ENCODE measurements around the gene CHRM4. TPM values are rescaled to one million over a fixed set of nuclear protein-coding genes. Genes with fewer than 3 reads are reported as not detected.
A peak's percentile ranks its signal among the peaks of the same experiment; 100 is the strongest.

The CHRM4 gene
- total and polyA plus RNA-seq, 12 donors: 0.14 to 0.81 (median 0.39) TPM; not detected in 6

- H3K27ac ChIP-seq: no peak overlapping the region
- intact Hi-C loops (cut with DNase I): loop anchor here (5.0 to 10.0 kb wide), 2 partner anchors 150 to 217 kb away; no protein-coding TSS in a partner anchor
- no peak overlapping the region for H3K4me3 ChIP-seq
- no peaks in the 10 kb centered on the region for H3K9me3 ChIP-seq (replicated peaks in 1 of 3)
- peaks cover 14 to 38% of the 10 kb centered on the region in 2 donors for H3K4me1 ChIP-seq (replicated peaks in 1 of 2)
- no peak for TF ChIP-seq POLR2A (IDR thresholded peaks at IDR 0.05)
- no peak for TF ChIP-seq CTCF (IDR thresholded peaks at IDR 0.05)
- peaks cover 19% of the 10 kb centered on the region for H3K27me3 ChIP-seq
- H3K36me3 ChIP-seq (replicated peaks in 1 of 2): no peaks in the 10 kb centered on the region
- WGBS, 4 donors: 81 to 82% (median 81%) methylated on average over 5 of the region's 5 CpGs
- DNase-seq: peak in 2 of 7 donors; percentile 12 to 15
These were observed 4.1 kb downstream of the CHRM4 start for GRCh38 chr11:46387456-46387855.

GRCh38 chr11:46386674-46387073 is 4.9 kb downstream of the CHRM4 start:
- DNase-seq: peak in 3 of 7 donors; percentile 18 to 45 (median 32)
- WGBS, 4 donors: 74 to 87% (median 82%) methylated on average over 4 of the region's 4 CpGs
- Histone ChIP-seq H3K27ac (no peak overlapping the region), H3K27me3 (peaks cover 19% of the 10 kb centered on the region), H3K4me1 (replicated peaks in 1 of 2) (peaks cover 14 to 38% of the 10 kb centered on the region in 2 donors), H3K9me3 (replicated peaks in 1 of 3) (no peaks in the 10 kb centered on the region), H3K36me3 (replicated peaks in 1 of 2) (no peaks in the 10 kb centered on the region), H3K4me3 (no peak overlapping the region)
- TF ChIP-seq CTCF (IDR thresholded peaks at IDR 0.05): no peak
- no peak for TF ChIP-seq POLR2A (IDR thresholded peaks at IDR 0.05)
- intact Hi-C loops (cut with DNase I): loop anchor here (5.0 to 10.0 kb wide), 2 partner anchors 151 to 218 kb away; no protein-coding TSS in a partner anchor

- Histone ChIP-seq H3K27me3 (peaks cover 15% of the 10 kb centered on the region), H3K9me3 (replicated peaks in 1 of 3) (no peaks in the 10 kb centered on the region), H3K27ac (no peak overlapping the region), H3K4me1 (replicated peaks in 1 of 2) (peaks cover 15 to 36% of the 10 kb centered on the region in 2 donors), H3K36me3 (replicated peaks in 1 of 2) (no peaks in the 10 kb centered on the region), H3K4me3 (no peak overlapping the region)
- DNase-seq: no peak
- TF ChIP-seq CTCF (IDR thresholded peaks at IDR 0.05): no peak
- no peak for TF ChIP-seq POLR2A (IDR thresholded peaks at IDR 0.05)
- 91 to 96% (median 95%) methylated on average over 23 to 25 of the region's 25 CpGs for WGBS, 4 donors
- intact Hi-C loops (cut with DNase I): loop anchor here (5.0 to 10.0 kb wide), 2 partner anchors 151 to 219 kb away; no protein-coding TSS in a partner anchor
These were observed 5.5 kb downstream of the CHRM4 start for GRCh38 chr11:46386005-46386578.

- Histone ChIP-seq H3K36me3 (replicated peaks in 1 of 2) (no peaks in the 10 kb centered on the region), H3K27ac (no peak overlapping the region), H3K4me1 (replicated peaks in 1 of 2) (peaks cover 15 to 29% of the 10 kb centered on the region in 2 donors), H3K27me3 (peaks cover 9% of the 10 kb centered on the region), H3K9me3 (replicated peaks in 1 of 3) (no peaks in the 10 kb centered on the region), H3K4me3 (no peak overlapping the region)
- intact Hi-C loops (cut with DNase I): loop anchor here (5.0 to 10.0 kb wide), 2 partner anchors 152 to 219 kb away; no protein-coding TSS in a partner anchor
- peak in 2 of 7 donors; percentile 13 to 20 for DNase-seq
- 96 to 97% (median 96%) methylated on average over 34 to 47 of the region's 47 CpGs for WGBS, 4 donors
- no peak for TF ChIP-seq POLR2A (IDR thresholded peaks at IDR 0.05)
- TF ChIP-seq CTCF (IDR thresholded peaks at IDR 0.05): no peak
These were observed 6.2 kb downstream of the CHRM4 start for GRCh38 chr11:46385169-46386004.
